Measurements from ENCODE around the gene NUB1.

The NUB1 gene

DNA sequence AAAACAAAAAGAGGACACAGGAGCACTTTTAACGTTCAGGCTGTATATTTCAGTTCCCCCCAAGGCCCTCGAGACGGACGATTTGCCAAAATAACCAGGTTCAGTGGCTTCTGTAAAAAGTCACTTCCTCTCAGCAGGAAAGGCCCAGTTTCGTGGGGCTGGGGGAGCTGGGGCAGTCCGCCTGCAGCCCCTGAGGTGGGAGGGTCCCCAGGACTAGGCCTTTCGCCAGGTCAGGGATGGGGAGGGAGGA is 39.4 kb downstream of the NUB1 start:
- no peak for DNase-seq (ENCODE audit: low read depth)
- H3K4me3 ChIP-seq (ENCODE audit: control insufficient read depth, low read depth, low read length): no peak overlapping the region
- TF ChIP-seq, protein P1, sequence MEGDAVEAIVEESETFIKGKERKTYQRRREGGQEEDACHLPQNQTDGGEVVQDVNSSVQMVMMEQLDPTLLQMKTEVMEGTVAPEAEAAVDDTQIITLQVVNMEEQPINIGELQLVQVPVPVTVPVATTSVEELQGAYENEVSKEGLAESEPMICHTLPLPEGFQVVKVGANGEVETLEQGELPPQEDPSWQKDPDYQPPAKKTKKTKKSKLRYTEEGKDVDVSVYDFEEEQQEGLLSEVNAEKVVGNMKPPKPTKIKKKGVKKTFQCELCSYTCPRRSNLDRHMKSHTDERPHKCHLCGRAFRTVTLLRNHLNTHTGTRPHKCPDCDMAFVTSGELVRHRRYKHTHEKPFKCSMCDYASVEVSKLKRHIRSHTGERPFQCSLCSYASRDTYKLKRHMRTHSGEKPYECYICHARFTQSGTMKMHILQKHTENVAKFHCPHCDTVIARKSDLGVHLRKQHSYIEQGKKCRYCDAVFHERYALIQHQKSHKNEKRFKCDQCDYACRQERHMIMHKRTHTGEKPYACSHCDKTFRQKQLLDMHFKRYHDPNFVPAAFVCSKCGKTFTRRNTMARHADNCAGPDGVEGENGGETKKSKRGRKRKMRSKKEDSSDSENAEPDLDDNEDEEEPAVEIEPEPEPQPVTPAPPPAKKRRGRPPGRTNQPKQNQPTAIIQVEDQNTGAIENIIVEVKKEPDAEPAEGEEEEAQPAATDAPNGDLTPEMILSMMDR (IDR thresholded peaks at IDR 0.05; ENCODE audit: control insufficient read depth, insufficient read depth, low read depth, low read length, missing control alignments): no peak

- DNase-seq (ENCODE audit: low read depth): no peak
- H3K4me3 ChIP-seq (ENCODE audit: control insufficient read depth, low read depth, low read length): no peak overlapping the region
- TF ChIP-seq, protein P1 (IDR thresholded peaks at IDR 0.05; ENCODE audit: control insufficient read depth, insufficient read depth, low read depth, low read length, missing control alignments): no peak
These were observed 39.9 kb downstream of the NUB1 start for GRCh38 chr7:151381348-151382078.

DNA sequence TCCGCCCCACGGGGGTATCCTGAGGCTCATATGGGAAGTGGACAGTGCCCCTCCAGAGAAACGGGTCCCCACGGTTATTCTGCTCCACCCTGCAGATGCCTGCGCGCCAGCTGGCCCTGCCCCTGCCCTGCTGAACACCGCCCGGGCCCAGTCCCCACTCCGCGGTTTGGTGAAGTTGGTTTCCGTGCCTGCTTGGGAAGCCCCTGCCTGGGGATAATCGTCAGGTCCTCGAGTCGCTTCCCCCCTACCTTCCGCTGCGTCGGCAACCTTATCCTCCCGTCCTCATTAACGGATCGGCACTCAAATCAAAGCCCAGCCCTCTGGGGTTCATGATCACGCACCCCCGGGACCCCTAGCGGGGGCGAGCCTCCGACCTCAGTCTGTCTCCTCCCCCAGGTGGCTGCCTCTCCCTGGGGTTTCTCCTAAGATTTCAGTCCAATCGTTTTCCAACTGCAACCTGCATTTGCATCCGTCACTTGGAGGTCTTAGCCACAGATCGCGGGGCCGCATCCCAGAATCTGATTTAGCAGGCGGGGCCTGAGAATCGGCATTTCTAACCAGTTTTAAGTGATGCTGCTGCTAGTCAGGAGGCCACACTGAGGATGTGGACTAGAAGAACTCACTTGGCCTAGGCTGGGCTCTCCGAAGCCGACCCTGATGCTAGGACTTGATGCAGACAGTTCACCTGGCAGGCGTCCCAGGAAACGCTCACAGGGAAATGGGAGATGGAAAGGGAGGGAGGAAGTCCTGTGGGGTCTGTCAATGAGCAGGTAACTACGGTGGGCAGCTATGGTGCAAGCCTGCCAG is 40.7 kb downstream of the NUB1 start:
- H3K4me3 ChIP-seq (ENCODE audit: control insufficient read depth, low read depth, low read length): no peak overlapping the region
- DNase-seq (ENCODE audit: low read depth): no peak
- TF ChIP-seq, protein P1 (IDR thresholded peaks at IDR 0.05; ENCODE audit: control insufficient read depth, insufficient read depth, low read depth, low read length, missing control alignments): no peak

- H3K4me3 ChIP-seq (ENCODE audit: control insufficient read depth, low read depth, low read length): no peak overlapping the region
- TF ChIP-seq, protein P1 (IDR thresholded peaks at IDR 0.05; ENCODE audit: control insufficient read depth, insufficient read depth, low read depth, low read length, missing control alignments): no peak
- no peak for DNase-seq (ENCODE audit: low read depth)
These were observed 42.2 kb downstream of the NUB1 start for GRCh38 chr7:151383638-151384351.

DNA sequence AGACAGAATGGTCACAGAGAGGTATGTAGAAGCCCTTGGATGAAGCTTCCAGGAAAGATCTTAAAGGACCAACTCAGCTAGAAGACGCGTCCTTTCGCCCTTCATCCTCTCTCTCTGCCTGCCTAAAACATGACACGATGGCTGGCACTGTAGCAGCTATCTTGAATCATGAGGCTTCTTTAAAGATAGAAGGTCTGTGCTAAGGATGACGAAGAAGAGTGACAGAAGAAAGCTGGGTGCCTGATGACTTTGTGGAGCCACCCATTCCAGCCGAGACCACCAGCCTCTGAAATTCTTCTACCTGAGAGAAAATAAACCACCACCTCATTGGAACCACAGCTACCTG is 42.7 kb downstream of the NUB1 start:
- TF ChIP-seq, protein P1 (IDR thresholded peaks at IDR 0.05; ENCODE audit: control insufficient read depth, insufficient read depth, low read depth, low read length, missing control alignments): no peak
- DNase-seq (ENCODE audit: low read depth): no peak
- no peak overlapping the region for H3K4me3 ChIP-seq (ENCODE audit: control insufficient read depth, low read depth, low read length)

DNA sequence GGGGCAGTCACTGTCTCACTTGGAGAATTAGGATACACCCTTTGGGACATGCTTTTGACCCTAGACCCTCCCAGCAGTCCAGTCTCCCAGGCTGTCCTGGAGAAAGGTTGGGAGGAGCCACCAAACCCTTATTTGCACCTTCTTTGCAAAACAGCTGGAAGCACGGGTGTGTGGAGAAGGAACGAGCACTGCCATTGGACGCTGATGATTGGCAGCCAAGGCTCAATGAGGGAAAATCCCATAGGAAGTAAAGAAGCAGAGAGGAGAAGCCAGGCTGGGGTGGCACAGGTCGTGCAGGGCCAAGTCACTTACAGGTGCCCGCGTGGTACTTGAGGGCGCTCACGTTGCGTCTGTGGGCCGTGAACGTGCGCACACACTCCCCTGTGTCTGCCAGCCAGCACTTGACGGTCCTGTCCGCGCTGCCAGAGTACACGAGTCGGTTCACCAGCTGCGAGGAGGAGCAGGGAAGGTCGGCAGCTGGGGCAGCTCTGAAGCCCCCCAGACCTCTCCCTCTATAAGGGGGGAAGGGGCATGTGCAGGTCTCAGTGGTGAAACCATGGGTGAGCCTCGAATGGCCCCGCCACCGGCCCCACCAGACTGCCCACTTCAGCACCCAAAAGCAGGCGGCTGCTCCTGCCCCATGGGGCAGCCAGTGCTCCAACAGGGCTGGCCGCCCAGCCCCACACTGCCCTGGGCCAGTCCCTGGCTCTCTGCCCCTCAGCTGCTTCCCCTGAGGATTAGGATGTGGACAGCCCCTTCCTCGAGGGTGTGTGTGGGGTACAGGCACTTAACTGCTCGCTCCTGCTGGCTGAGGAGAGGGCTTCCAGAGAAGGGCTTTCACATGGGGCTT is 43.4 kb downstream of the NUB1 start:
- no peak overlapping the region for H3K4me3 ChIP-seq (ENCODE audit: control insufficient read depth, low read depth, low read length)
- DNase-seq (ENCODE audit: low read depth): no peak
- TF ChIP-seq, protein P1 (IDR thresholded peaks at IDR 0.05; ENCODE audit: control insufficient read depth, insufficient read depth, low read depth, low read length, missing control alignments): no peak

Measured in AG09309 (cell line).